ENCODE results near the gene CYTH1.

CYTH1 gene

GRCh38 chr17:78696016-78696982 lies 85.8 kb downstream of the CYTH1 start:
- Histone ChIP-seq H3K4me3 (IDR thresholded peaks at IDR 0.05; ENCODE audit: insufficient read depth, low read depth, low read length) (no peak overlapping the region), H3K4me2 (no peak overlapping the region), H3K36me3 (ENCODE audit: insufficient read depth) (peaks cover 3% of the 10 kb centered on the region; the same call in 1 of the 2 replicates), H3K27ac (no peak overlapping the region), H3K4me1 (ENCODE audit: low read depth, poor library complexity, severe bottlenecking) (no peaks in the 10 kb centered on the region), H4K20me1 (ENCODE audit: insufficient read depth) (no peaks in the 10 kb centered on the region), H2AFZ (ENCODE audit: low read depth) (no peak overlapping the region), H3K79me2 (ENCODE audit: insufficient read depth, low read depth) (0 out of 2 replicates have a peak, but pooled peaks cover 3% of the 10 kb centered on the region), H3K9ac (no peak overlapping the region), H3K27me3 (ENCODE audit: insufficient read depth, low read depth) (no peaks in the 10 kb centered on the region)
- TF ChIP-seq CTCF (conservative IDR thresholded peaks at IDR 0.05; ENCODE audit: low read depth, low read length): no peak

GRCh38 chr17:78694805-78695531 lies 87.1 kb downstream of the CYTH1 start:
- Histone ChIP-seq H3K27ac (no peak overlapping the region), H3K4me3 (IDR thresholded peaks at IDR 0.05; ENCODE audit: insufficient read depth, low read depth, low read length) (no peak overlapping the region), H2AFZ (ENCODE audit: low read depth) (no peak overlapping the region), H3K27me3 (ENCODE audit: insufficient read depth, low read depth) (no peaks in the 10 kb centered on the region), H3K9ac (no peak overlapping the region), H3K36me3 (ENCODE audit: insufficient read depth) (peaks cover 3% of the 10 kb centered on the region; the same call in 1 of the 2 replicates), H3K79me2 (ENCODE audit: insufficient read depth, low read depth) (0 out of 2 replicates have a peak, but pooled peaks cover 3% of the 10 kb centered on the region), H4K20me1 (ENCODE audit: insufficient read depth) (no peaks in the 10 kb centered on the region), H3K4me2 (no peak overlapping the region), H3K4me1 (ENCODE audit: low read depth, poor library complexity, severe bottlenecking) (no peaks in the 10 kb centered on the region)
- TF ChIP-seq CTCF (conservative IDR thresholded peaks at IDR 0.05; ENCODE audit: low read depth, low read length): no peak

- TF ChIP-seq CTCF (conservative IDR thresholded peaks at IDR 0.05; ENCODE audit: low read depth, low read length): no peak
- Histone ChIP-seq H2AFZ (ENCODE audit: low read depth) (no peak overlapping the region), H3K79me2 (ENCODE audit: insufficient read depth, low read depth) (no peaks in the 10 kb centered on the region), H3K36me3 (ENCODE audit: insufficient read depth) (peaks cover 7% of the 10 kb centered on the region; the same call in 1 of the 2 replicates), H3K27ac (no peak overlapping the region), H3K4me2 (no peak overlapping the region), H3K4me1 (ENCODE audit: low read depth, poor library complexity, severe bottlenecking) (no peaks in the 10 kb centered on the region), H3K27me3 (ENCODE audit: insufficient read depth, low read depth) (no peaks in the 10 kb centered on the region), H3K4me3 (IDR thresholded peaks at IDR 0.05; ENCODE audit: insufficient read depth, low read depth, low read length) (no peak overlapping the region), H4K20me1 (ENCODE audit: insufficient read depth) (no peaks in the 10 kb centered on the region), H3K9ac (no peak overlapping the region)
Observed at GRCh38 chr17:78693346-78694083, 88.6 kb downstream of the CYTH1 start.

GRCh38 chr17:78692460-78693010 lies 89.5 kb downstream of the CYTH1 start:
- H3K79me2 ChIP-seq (ENCODE audit: insufficient read depth, low read depth): no peaks in the 10 kb centered on the region
- H4K20me1 ChIP-seq (ENCODE audit: insufficient read depth): no peaks in the 10 kb centered on the region
- H2AFZ ChIP-seq (ENCODE audit: low read depth): no peak overlapping the region
- no peak overlapping the region for H3K4me2 ChIP-seq
- H3K36me3 ChIP-seq (ENCODE audit: insufficient read depth): peaks cover 7% of the 10 kb centered on the region; the same call in 1 of the 2 replicates
- no peak overlapping the region for H3K9ac ChIP-seq
- no peaks in the 10 kb centered on the region for H3K4me1 ChIP-seq (ENCODE audit: low read depth, poor library complexity, severe bottlenecking)
- TF ChIP-seq CTCF (conservative IDR thresholded peaks at IDR 0.05; ENCODE audit: low read depth, low read length): no peak
- H3K27ac ChIP-seq: no peak overlapping the region
- no peaks in the 10 kb centered on the region for H3K27me3 ChIP-seq (ENCODE audit: insufficient read depth, low read depth)
- no peak overlapping the region for H3K4me3 ChIP-seq (IDR thresholded peaks at IDR 0.05; ENCODE audit: insufficient read depth, low read depth, low read length)

Data from KMS-11 (cell line).